ENCODE results near the gene MX2.

GRCh38 chr21:41363370-41364270, 1.8 kb downstream of the MX2 start:
- no peak for TF ChIP-seq MAFK (IDR thresholded peaks at IDR 0.05; ENCODE audit: low read depth, low read length)
- no peak for TF ChIP-seq SMC3 (IDR thresholded peaks at IDR 0.05; ENCODE audit: low read depth, low read length)
- no peak for TF ChIP-seq CHD1 (IDR thresholded peaks at IDR 0.05; ENCODE audit: low read depth, low read length)
- TF ChIP-seq BHLHE40 (IDR thresholded peaks at IDR 0.05; ENCODE audit: low read depth, low read length): no peak
- TF ChIP-seq CTCF (conservative IDR thresholded peaks at IDR 0.05; ENCODE audit: low read depth, low read length): no peak
- no peak for TF ChIP-seq POLR2A (IDR thresholded peaks at IDR 0.05; ENCODE audit: low read depth, low read length)
- TF ChIP-seq RCOR1 (IDR thresholded peaks at IDR 0.05; ENCODE audit: insufficient replicate concordance, low read length): no peak
- no peak for TF ChIP-seq ELK1 (IDR thresholded peaks at IDR 0.05; ENCODE audit: borderline replicate concordance, low read depth, low read length)
- no peak for TF ChIP-seq MXI1 (IDR thresholded peaks at IDR 0.05; ENCODE audit: borderline replicate concordance, low read depth, low read length)
- TF ChIP-seq CEBPB (IDR thresholded peaks at IDR 0.05; ENCODE audit: low read depth, low read length): no peak
- no peak for TF ChIP-seq MAZ (IDR thresholded peaks at IDR 0.05; ENCODE audit: borderline replicate concordance, low read depth, low read length)
